ENCODE measurements around the gene GARIN5A.

DNA sequence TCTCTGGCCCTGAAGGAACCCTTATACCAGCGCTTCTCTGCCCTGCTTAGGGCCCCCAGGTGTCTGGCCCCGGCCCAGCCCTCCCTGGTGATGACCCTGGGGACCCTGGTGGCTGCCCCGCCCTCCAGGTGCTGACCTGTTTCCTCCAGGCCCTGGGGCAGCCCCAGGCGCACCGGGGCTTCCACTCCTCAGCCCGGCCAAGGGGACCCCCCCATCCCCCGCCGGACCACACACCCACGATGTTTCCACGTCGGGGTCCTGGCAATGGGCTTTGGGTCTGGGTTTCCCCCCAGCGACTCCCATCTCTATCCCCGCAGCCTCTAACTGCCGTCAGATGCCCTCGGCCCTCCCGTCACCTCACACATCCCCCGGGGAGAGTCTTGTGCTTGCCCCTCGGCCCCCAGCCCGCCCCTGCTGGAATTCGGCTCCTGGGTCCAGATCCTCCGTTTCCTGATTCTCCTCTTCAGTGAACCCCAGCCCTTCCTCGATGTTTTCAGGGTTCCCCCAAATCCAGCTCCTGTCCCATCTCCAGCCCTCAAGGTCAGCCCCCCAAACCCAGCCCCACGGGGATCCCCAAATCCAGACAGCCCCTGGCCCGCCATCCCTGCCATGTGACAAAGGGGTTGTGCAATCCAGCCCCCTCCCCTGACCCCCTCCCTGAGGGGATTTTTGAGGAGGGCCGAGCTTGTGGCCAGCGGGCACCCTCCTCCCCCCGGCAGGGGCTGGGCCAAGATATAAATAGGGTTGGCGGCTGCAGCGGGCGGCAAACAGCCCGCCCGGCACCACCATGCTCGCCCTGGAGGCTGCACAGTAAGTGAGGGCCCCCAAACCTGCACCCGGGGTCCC is 58.2 kb downstream of the GARIN5A start, which contains the start of gene SPIB:
- TF ChIP-seq EZH2 (IDR thresholded peaks at IDR 0.05; ENCODE audit: borderline replicate concordance) (peak; percentile 70), CTCF (IDR thresholded peaks at IDR 0.05; ENCODE audit: poor library complexity) (no peak), EZH2phosphoT487 (IDR thresholded peaks at IDR 0.05; ENCODE audit: low read depth, severe bottlenecking, unreplicated experiment) (no peak)

All from hepatocyte (in vitro differentiated cells).